ENCODE data around the gene USP25. TPM values are rescaled to one million over a fixed set of nuclear protein-coding genes. Genes with fewer than 3 reads are reported as not detected.

Gene USP25
- total RNA-seq, 4 donors from 2014 or later, result 37.4 to 107 (median 69.2) TPM

DNA sequence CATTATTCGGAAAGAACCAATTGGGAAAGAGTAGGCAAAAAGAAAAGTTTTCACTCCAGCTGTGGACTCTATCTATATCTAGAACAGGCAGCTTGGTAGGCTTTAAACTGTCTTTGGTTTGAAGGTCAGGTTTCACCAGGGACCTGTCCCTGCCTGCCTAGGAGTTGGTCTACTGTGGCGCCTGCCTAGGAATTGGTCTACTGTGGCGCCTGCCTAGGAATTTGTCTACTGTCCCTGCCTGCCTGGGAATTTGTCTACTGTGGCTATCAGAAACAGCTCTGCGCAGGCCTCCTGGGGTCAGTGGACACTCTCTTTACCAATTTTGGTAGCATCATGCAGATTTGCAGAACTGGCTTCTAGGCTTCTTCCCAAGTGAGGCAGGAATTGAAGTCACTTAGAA, 13.8 kb downstream of the USP25 start:
- Histone ChIP-seq H3K4me1 (peaks cover 3 to 55% (median 18%) of the 10 kb centered on the region in 4 donors), H3K9me3 (no peaks in the 10 kb centered on the region), H3K36me3 (no peaks in the 10 kb centered on the region), H3K27ac (no peak overlapping the region), H3K27me3 (no peaks in the 10 kb centered on the region), H3K4me3 (no peak overlapping the region)
- in situ Hi-C loops (cut with MboI; ENCODE audit: low pct_ligation_motif_present in 1 of 4, low pct_unique_long_range_greater_than_20kb in 1 of 4, low sequenced_read_pairs in 3 of 4), result loop anchor here in 1 of 4 donors (25.0 kb wide), 1 partner anchor 681 kb away; the partner anchor contains the start of gene NRIP1
- DNase-seq, result no peak
- TF ChIP-seq POLR2A (IDR thresholded peaks at IDR 0.05) (no peak), POLR2AphosphoS5 (IDR thresholded peaks at IDR 0.05) (no peak), EP300 (IDR thresholded peaks at IDR 0.05; ENCODE audit: low read depth) (no peak)
- TF ChIP-seq, protein P1, sequence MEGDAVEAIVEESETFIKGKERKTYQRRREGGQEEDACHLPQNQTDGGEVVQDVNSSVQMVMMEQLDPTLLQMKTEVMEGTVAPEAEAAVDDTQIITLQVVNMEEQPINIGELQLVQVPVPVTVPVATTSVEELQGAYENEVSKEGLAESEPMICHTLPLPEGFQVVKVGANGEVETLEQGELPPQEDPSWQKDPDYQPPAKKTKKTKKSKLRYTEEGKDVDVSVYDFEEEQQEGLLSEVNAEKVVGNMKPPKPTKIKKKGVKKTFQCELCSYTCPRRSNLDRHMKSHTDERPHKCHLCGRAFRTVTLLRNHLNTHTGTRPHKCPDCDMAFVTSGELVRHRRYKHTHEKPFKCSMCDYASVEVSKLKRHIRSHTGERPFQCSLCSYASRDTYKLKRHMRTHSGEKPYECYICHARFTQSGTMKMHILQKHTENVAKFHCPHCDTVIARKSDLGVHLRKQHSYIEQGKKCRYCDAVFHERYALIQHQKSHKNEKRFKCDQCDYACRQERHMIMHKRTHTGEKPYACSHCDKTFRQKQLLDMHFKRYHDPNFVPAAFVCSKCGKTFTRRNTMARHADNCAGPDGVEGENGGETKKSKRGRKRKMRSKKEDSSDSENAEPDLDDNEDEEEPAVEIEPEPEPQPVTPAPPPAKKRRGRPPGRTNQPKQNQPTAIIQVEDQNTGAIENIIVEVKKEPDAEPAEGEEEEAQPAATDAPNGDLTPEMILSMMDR (IDR thresholded peaks at IDR 0.05), result no peak
- intact Hi-C loops (cut with DNase I; ENCODE audit: low total_unique reads), result no loop called here
- WGBS, 2 donors (ENCODE audit: low coverage in 1 of 2), result 92 to 100% methylated on average over 1 to 4 of the region's 4 CpGs

DNA sequence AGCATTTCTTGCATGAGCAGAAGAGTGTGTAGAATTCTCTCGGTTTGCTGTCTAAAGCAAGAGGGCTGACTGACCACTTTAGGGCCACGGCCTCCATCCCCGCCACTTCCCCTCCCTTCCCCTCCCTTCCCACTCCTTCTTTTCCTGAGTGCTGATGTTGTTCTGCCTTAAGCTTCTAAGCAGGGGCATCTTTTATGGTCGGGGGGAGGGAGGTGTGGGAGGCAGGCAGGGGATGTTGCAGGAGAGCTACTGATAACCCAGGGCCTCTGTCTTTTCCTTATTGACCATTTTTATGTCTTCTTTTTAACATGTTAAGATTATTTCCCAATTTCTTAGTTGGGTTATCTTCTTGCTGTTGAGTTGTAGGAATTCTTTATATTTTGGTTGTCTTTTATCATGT, 15.1 kb downstream of the USP25 start:
- intact Hi-C loops (cut with DNase I; ENCODE audit: low total_unique reads) (no loop called here), in situ Hi-C loops (cut with MboI; ENCODE audit: low pct_ligation_motif_present in 1 of 4, low pct_unique_long_range_greater_than_20kb in 1 of 4, low sequenced_read_pairs in 3 of 4) (loop anchor here in 1 of 4 donors (25.0 kb wide), 1 partner anchor 683 kb away; the partner anchor contains the start of gene NRIP1)
- Histone ChIP-seq H3K9me3 (no peaks in the 10 kb centered on the region), H3K4me1 (peaks cover 6 to 55% (median 16%) of the 10 kb centered on the region in 4 donors), H3K27ac (no peak overlapping the region), H3K4me3 (no peak overlapping the region), H3K27me3 (no peaks in the 10 kb centered on the region), H3K36me3 (no peaks in the 10 kb centered on the region)
- DNase-seq, result no peak
- 0 to 75% methylated on average over 1 to 4 of the region's 4 CpGs for WGBS, 2 donors (ENCODE audit: low coverage in 1 of 2)
- TF ChIP-seq POLR2AphosphoS5 (IDR thresholded peaks at IDR 0.05), result no peak
- TF ChIP-seq POLR2A (IDR thresholded peaks at IDR 0.05), result no peak
- TF ChIP-seq, protein P1 (IDR thresholded peaks at IDR 0.05), result no peak
- no peak for TF ChIP-seq EP300 (IDR thresholded peaks at IDR 0.05; ENCODE audit: low read depth)

DNA sequence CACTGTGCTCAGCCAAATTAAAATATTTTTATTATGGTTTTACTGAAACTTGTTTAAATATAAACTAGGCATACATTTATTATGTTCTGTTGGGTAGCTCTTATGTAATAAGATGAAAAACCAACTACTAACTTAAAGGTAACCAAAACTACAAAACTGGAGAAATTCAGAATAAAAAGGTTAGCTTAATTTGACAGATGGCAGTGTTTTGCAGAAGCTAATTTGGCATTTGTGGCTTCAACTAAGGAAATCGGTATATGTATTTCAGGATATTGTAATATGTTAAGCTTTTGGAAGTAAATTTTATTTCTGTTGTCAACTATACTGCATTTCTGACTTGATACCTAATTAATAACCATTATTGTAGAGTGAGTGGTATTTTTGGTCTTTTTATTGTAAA, 18.8 kb downstream of the USP25 start:
- no peak for DNase-seq
- Histone ChIP-seq H3K4me1 (peaks cover 17 to 61% (median 35%) of the 10 kb centered on the region in 4 donors), H3K36me3 (no peaks in the 10 kb centered on the region), H3K4me3 (no peak overlapping the region), H3K27me3 (no peaks in the 10 kb centered on the region), H3K9me3 (no peaks in the 10 kb centered on the region), H3K27ac (peak overlapping the region in 1 of 4 donors; percentile 27)
- intact Hi-C loops (cut with DNase I; ENCODE audit: low total_unique reads), result no loop called here
- no peak for TF ChIP-seq POLR2A (IDR thresholded peaks at IDR 0.05)
- in situ Hi-C loops (cut with MboI; ENCODE audit: low pct_ligation_motif_present in 1 of 4, low pct_unique_long_range_greater_than_20kb in 1 of 4, low sequenced_read_pairs in 3 of 4), result loop anchor here in 1 of 4 donors (25.0 kb wide), 1 partner anchor 686 kb away; the partner anchor contains the start of gene NRIP1
- 80 to 81% methylated on average over 1 of the region's 1 CpG for WGBS, 2 donors (ENCODE audit: low coverage in 1 of 2)

DNA sequence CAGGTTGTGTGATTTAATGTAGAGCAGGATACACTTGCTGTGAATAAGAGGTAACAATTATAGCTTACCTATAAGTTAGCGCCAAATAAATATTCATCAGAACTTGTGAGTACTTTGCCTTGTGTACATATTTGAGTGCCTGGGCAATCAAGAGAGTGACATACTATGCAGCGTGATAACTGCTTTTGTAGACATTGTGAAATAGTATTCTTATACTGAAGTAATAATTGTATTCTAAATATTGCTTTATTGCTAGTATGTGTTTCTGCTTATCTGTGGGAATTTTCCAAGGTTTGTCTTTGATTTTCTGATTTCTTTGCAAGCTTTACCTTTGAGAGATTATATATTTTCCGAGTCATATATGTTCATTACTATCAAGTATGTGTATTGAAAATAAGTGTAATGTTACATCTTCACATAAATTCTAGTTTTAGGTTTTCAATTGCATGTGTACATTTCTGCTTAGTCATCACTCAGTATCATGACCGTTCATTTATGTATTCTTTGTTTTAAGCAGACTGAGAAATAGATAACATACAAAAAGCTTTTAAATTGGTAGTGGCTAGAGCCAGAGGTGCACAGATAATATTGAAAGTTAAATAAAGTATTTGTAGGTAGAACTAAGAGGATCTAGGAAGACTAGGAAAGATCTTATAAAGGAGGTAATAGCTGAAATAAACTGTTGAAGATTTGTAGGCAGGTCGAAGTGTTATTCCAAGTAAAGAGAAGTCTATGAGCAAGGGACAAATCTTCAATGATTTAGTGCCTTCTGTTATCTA, 19.5 kb downstream of the USP25 start:
- H3K4me3 ChIP-seq, result no peak overlapping the region
- H3K9me3 ChIP-seq, result no peaks in the 10 kb centered on the region
- H3K4me1 ChIP-seq, result peaks cover 24 to 64% (median 42%) of the 10 kb centered on the region in 4 donors
- intact Hi-C loops (cut with DNase I; ENCODE audit: low total_unique reads), result no loop called here
- no peaks in the 10 kb centered on the region for H3K27me3 ChIP-seq
- H3K27ac ChIP-seq, result peak overlapping the region in 1 of 4 donors; percentile 42
- in situ Hi-C loops (cut with MboI; ENCODE audit: low pct_ligation_motif_present in 1 of 4, low pct_unique_long_range_greater_than_20kb in 1 of 4, low sequenced_read_pairs in 3 of 4), result loop anchor here in 1 of 4 donors (25.0 kb wide), 1 partner anchor 687 kb away; the partner anchor contains the start of gene NRIP1
- DNase-seq, result no peak
- WGBS, 2 donors (ENCODE audit: low coverage in 1 of 2), result 40 to 48% methylated on average over 5 of the region's 5 CpGs
- TF ChIP-seq EP300 (IDR thresholded peaks at IDR 0.05; ENCODE audit: low read depth) (no peak), POLR2A (IDR thresholded peaks at IDR 0.05) (no peak), POLR2AphosphoS5 (IDR thresholded peaks at IDR 0.05) (no peak)
- TF ChIP-seq, protein P1 (IDR thresholded peaks at IDR 0.05), result no peak
- no peaks in the 10 kb centered on the region for H3K36me3 ChIP-seq
